H1 (cell line): ENCODE data around the gene LPCAT3. TPM values are rescaled to one million over a fixed set of nuclear protein-coding genes. Genes with fewer than 3 reads are reported as not detected.

Source experiments
- CTCF ChIA-PET: fragments of 300-600 bp; sonication (Branson Sonifier 250); formaldehyde crosslinking; loops from one replicate; lab custom pipeline; 2021; ENCODE audit not compliant: partially characterized antibody; lab: Charles Lee
- POLR2A ChIA-PET: fragments of 300-600 bp; sonication (Branson Sonifier 250); formaldehyde crosslinking; loops from one replicate; lab custom pipeline; 2021; ENCODE audit warnings: inconsistent platforms; ENCODE audit not compliant: partially characterized antibody; lab: Charles Lee
- DNase-seq, 2 experiments: peaks; one replicate each; pipeline versions ENCODE4 v3.0.0 to v3.0.0-alpha.2; 2010 to 2022; ENCODE audit warnings: low spot score in 2 of 2, low read depth in 1 of 2, mixed read lengths in 1 of 2
- FAIRE-seq: peaks from 2 replicates; lab custom pipeline; 2011; peaks lifted over from hg19 to GRCh38; lab: Jason Lieb, UNC
- H2AFZ ChIP-seq: 2 replicates; pipeline ENCODE4 v1.8.1; 2012; ENCODE audit warnings: low read length, inconsistent platforms
- H2AK5ac ChIP-seq: 2 replicates; pipeline ENCODE4 v1.6.1; 2013; ENCODE audit warnings: low read depth, low read length
- H2BK120ac ChIP-seq: replicated peaks from 2 replicates; pipeline ENCODE3; 2013; ENCODE audit warnings: low read depth, low read length, inconsistent platforms
- H2BK12ac ChIP-seq: 2 replicates; pipeline ENCODE4 v1.6.1; 2013; ENCODE audit warnings: low read depth, low read length
- H2BK15ac ChIP-seq: 2 replicates; pipeline ENCODE4 v1.6.1; 2013; ENCODE audit warnings: low read length
- H2BK20ac ChIP-seq: 2 replicates; pipeline ENCODE4 v1.6.1; 2013; ENCODE audit warnings: low read length
- H2BK5ac ChIP-seq: 2 replicates; pipeline ENCODE4 v1.6.1; 2013; ENCODE audit warnings: low read depth, low read length
- H3K14ac ChIP-seq: 2 replicates; pipeline ENCODE4 v1.6.1; 2013; ENCODE audit warnings: inconsistent platforms; ENCODE audit not compliant: insufficient read length
- H3K18ac ChIP-seq: 2 replicates; pipeline ENCODE4 v1.6.1; 2013; ENCODE audit warnings: low read length; ENCODE audit errors: extremely low read depth
- H3K23ac ChIP-seq: 2 replicates; pipeline ENCODE4 v1.6.1; 2013; ENCODE audit warnings: inconsistent platforms; ENCODE audit not compliant: insufficient read length
- H3K23me2 ChIP-seq: 2 replicates; pipeline ENCODE4 v1.6.1; 2013; ENCODE audit warnings: low read depth, low read length
- H3K27ac ChIP-seq: 2 replicates; pipeline ENCODE4 v1.6.1; 2011; ENCODE audit warnings: low read depth, low read length, inconsistent platforms
- H3K27me3 ChIP-seq, 4 experiments: replicated peaks in 1 of 4; 1 replicate in 1 of 4; 2 replicates in 3 of 4; pipeline versions ENCODE4 v1.6.1 to v1.8.1; 2011 to 2013; ENCODE audit warnings: low read length in 3 of 4, mild to moderate bottlenecking in 3 of 4, inconsistent platforms in 2 of 4, mixed read lengths in 2 of 4, moderate library complexity in 1 of 4; ENCODE audit not compliant: control insufficient read depth in 3 of 4, insufficient read depth in 3 of 4; ENCODE audit errors: extremely low read depth in 1 of 4
- H3K36me3 ChIP-seq, 4 experiments: 2 replicates each; pipeline versions ENCODE4 v1.6.1 to v1.8.1; 2011 to 2013; ENCODE audit warnings: mild to moderate bottlenecking in 4 of 4, low read length in 3 of 4, moderate library complexity in 2 of 4, control low read depth in 1 of 4, inconsistent platforms in 1 of 4; ENCODE audit not compliant: insufficient read depth in 4 of 4, control insufficient read depth in 2 of 4
- H3K4ac ChIP-seq: replicated peaks from 2 replicates; pipeline ENCODE3; 2013; ENCODE audit warnings: low read length, low read depth, mixed read lengths, inconsistent platforms; ENCODE audit not compliant: insufficient read length
- H3K4me1 ChIP-seq, 4 experiments: replicated peaks in 1 of 4; 1 replicate in 1 of 4; 2 replicates in 3 of 4; pipeline versions ENCODE4 v1.6.1 to v1.8.1; 2011 to 2013; ENCODE audit warnings: low read length in 3 of 4, inconsistent platforms in 2 of 4, mixed read lengths in 1 of 4; ENCODE audit not compliant: insufficient read depth in 4 of 4, control insufficient read depth in 3 of 4
- H3K4me2 ChIP-seq, 2 experiments: 2 replicates each; pipeline versions ENCODE4 v1.6.1 to v1.8.1; 2011 to 2013; ENCODE audit warnings: low read depth in 2 of 2, low read length in 2 of 2, control low read depth in 1 of 2, inconsistent platforms in 1 of 2, mild to moderate bottlenecking in 1 of 2; ENCODE audit not compliant: insufficient read depth in 1 of 2
- H3K4me3 ChIP-seq, 4 experiments: fragments of 200-600, 300-600 bp in 1 of 4; sonication (generic), shearing (Covaris generic), sonication (Bioruptor Twin) in 1 of 4; 2 replicates each; pipeline versions ENCODE4 v1.5.1 to v1.8.1; 2011 to 2016; ENCODE audit warnings: low read length in 4 of 4, low read depth in 3 of 4, control low read depth in 2 of 4, inconsistent platforms in 2 of 4, mild to moderate bottlenecking in 2 of 4, mixed read lengths in 1 of 4, moderate library complexity in 1 of 4; ENCODE audit not compliant: insufficient read depth in 2 of 4; ENCODE audit errors: extremely low read depth in 1 of 4
- H3K56ac ChIP-seq: replicated peaks from 2 replicates; pipeline ENCODE3; 2013; ENCODE audit warnings: low read depth, mild to moderate bottlenecking, mixed read lengths, low read length, inconsistent platforms; ENCODE audit not compliant: insufficient read length
- H3K79me1 ChIP-seq: 2 replicates; pipeline ENCODE4 v1.6.1; 2013; ENCODE audit warnings: low read depth, low read length, control low read depth
- H3K79me2 ChIP-seq, 2 experiments: 2 replicates each; pipeline versions ENCODE4 v1.6.1 to v1.8.1; 2012 to 2013; ENCODE audit warnings: low read length in 2 of 2, mild to moderate bottlenecking in 2 of 2, inconsistent platforms in 1 of 2; ENCODE audit not compliant: insufficient read depth in 2 of 2, control insufficient read depth in 1 of 2
- H3K9ac ChIP-seq, 4 experiments: replicated peaks in 1 of 4; 1 replicate in 1 of 4; 2 replicates in 3 of 4; pipeline versions ENCODE4 v1.6.1 to v1.8.1; 2011 to 2013; ENCODE audit warnings: low read depth in 3 of 4, low read length in 3 of 4, control low read depth in 2 of 4, mild to moderate bottlenecking in 2 of 4, moderate library complexity in 2 of 4, inconsistent platforms in 1 of 4; ENCODE audit errors: extremely low read depth in 1 of 4
- H3K9me3 ChIP-seq, 2 experiments: 2 replicates each; pipeline versions ENCODE4 v1.6.1 to v1.8.1; 2012 to 2013; ENCODE audit warnings: mild to moderate bottlenecking in 2 of 2, moderate library complexity in 2 of 2, control low read depth in 1 of 2, inconsistent platforms in 1 of 2, low read depth in 1 of 2, low read length in 1 of 2, mixed read lengths in 1 of 2; ENCODE audit not compliant: insufficient read depth in 2 of 2
- H4K20me1 ChIP-seq, 2 experiments: replicated peaks in 1 of 2; 2 replicates each; pipeline versions ENCODE3 to v1.8.1; 2011 to 2013; ENCODE audit warnings: inconsistent platforms in 2 of 2, low read length in 2 of 2, mild to moderate bottlenecking in 1 of 2; ENCODE audit not compliant: insufficient read depth in 2 of 2, control insufficient read depth in 1 of 2
- H4K5ac ChIP-seq: 2 replicates; pipeline ENCODE4 v1.6.1; 2013; ENCODE audit warnings: low read length, low read depth, mixed read lengths, inconsistent platforms; ENCODE audit not compliant: insufficient read length
- H4K8ac ChIP-seq: 2 replicates; pipeline ENCODE4 v1.8.0; 2013; ENCODE audit warnings: mild to moderate bottlenecking, moderate library complexity, low read length, inconsistent platforms; ENCODE audit not compliant: insufficient read depth; ENCODE audit errors: extremely low read depth
- H4K91ac ChIP-seq: replicated peaks from 2 replicates; pipeline ENCODE3; 2013; ENCODE audit warnings: low read length, mixed read lengths, inconsistent platforms; ENCODE audit not compliant: insufficient read length
- EP300 ChIP-seq, 2 experiments: IDR thresholded peaks; 1 replicate in 1 of 2; 2 replicates in 1 of 2; pipeline ENCODE4 v1.6.1; 2011 to 2012; ENCODE audit warnings: low read depth in 2 of 2, low read length in 2 of 2, mild to moderate bottlenecking in 2 of 2, borderline replicate concordance in 1 of 2, inconsistent platforms in 1 of 2, moderate library complexity in 1 of 2
- JUN ChIP-seq: IDR thresholded peaks from 2 replicates; pipeline ENCODE4 v1.6.1; 2011; ENCODE audit warnings: low read depth, mild to moderate bottlenecking, improper control_type of control experiment, low read length
- KDM4A ChIP-seq: IDR thresholded peaks from one replicate; pipeline ENCODE4 v1.7.1; 2012; ENCODE audit warnings: low read depth, mild to moderate bottlenecking, moderate library complexity, low read length, inconsistent platforms; ENCODE audit not compliant: severe bottlenecking
- RFX5 ChIP-seq: IDR thresholded peaks from 2 replicates; pipeline ENCODE4 v1.6.1; 2011; ENCODE audit warnings: low read depth, low read length, improper control_type of control experiment, borderline replicate concordance
- SIN3A ChIP-seq, 2 experiments: IDR thresholded peaks in 1 of 2; conservative IDR thresholded peaks in 1 of 2; 2 replicates each; pipeline ENCODE4 v1.6.1; 2011 to 2012; ENCODE audit warnings: low read length in 2 of 2, improper control_type of control experiment in 1 of 2, low read depth in 1 of 2, mild to moderate bottlenecking in 1 of 2
- SP4 ChIP-seq: IDR thresholded peaks from 2 replicates; pipeline ENCODE4 v1.6.1; 2012; ENCODE audit warnings: low read length, inconsistent platforms
- ZNF274 ChIP-seq: IDR thresholded peaks from 2 replicates; pipeline ENCODE4 v1.7.0; 2012; ENCODE audit warnings: low read length, borderline replicate concordance; ENCODE audit errors: extremely low read depth
- WGBS, 2 experiments: shearing (Covaris generic) in 1 of 2; methylation state at CpG; one replicate each; pipeline versions ENCODE4 v1.1.6 to v1.1.7; 2013 to 2015; ENCODE audit warnings: low lambda C conversion rate in 2 of 2, mixed read lengths in 2 of 2, inconsistent platforms in 1 of 2, low coverage in 1 of 2, missing lambda C conversion rate in 1 of 2; ENCODE audit not compliant: insufficient replicate concordance in 2 of 2, insufficient coverage in 1 of 2, insufficient read length in 1 of 2; ENCODE audit errors: extremely low coverage in 1 of 2, missing lambda C conversion rate in 1 of 2; 5-methylcytosine and 5-hydroxymethylcytosine counted together
- polyA plus RNA-seq, 7 experiments: library from polyadenylated mRNA; depleted of rRNA in 3 of 7; stranded (reverse) in 5 of 7; unstranded in 2 of 7; fragments of >200 nt in 5 of 7; fragments of 200-250 nt in 2 of 7; gene quantifications; 1 replicate in 5 of 7; 2 replicates in 1 of 7; 4 replicates in 1 of 7; pipeline versions ENCODE4 v1.2.1 to v1.2.3, GENCODE V29; 2011 to 2013; ENCODE audit warnings: missing spikeins in 2 of 7, mixed read lengths in 2 of 7
- total RNA-seq: library from RNA; stranded (reverse); fragmentation: NEBNext Ultra II Directional; extraction: Animal tissue kit (Norgen Biotek cat#: 25700); gene quantifications from 2 replicates; pipeline ENCODE4 v1.2.1, GENCODE V29; 2021

The LPCAT3 gene
- total and polyA plus RNA-seq, 2 of the 8 experiments (the other 6 are each of a cell fraction or from before 2014, with no cell fraction given): 55.8 to 70.4 TPM

DNA sequence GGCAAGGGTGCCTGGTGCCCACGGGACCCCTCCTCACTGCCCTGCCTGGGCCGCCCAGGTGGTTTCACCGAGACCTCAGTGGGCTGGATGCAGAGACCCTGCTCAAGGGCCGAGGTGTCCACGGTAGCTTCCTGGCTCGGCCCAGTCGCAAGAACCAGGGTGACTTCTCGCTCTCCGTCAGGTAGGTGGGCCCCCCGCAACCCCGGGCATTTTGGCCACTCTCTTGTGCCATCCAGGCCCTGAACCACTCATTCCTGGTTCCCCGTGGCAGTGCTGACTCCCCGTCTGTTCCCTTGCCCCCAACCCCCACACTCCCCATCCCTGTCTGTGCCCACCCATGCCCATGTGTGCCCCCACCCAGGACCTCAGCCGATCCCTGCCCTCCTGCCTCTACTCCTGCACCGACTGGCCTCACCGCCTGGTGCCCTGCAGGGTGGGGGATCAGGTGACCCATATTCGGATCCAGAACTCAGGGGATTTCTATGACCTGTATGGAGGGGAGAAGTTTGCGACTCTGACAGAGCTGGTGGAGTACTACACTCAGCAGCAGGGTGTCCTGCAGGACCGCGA is 66.6 kb downstream of the LPCAT3 start:
- no peak overlapping the region for H2BK120ac ChIP-seq
- H2AK5ac ChIP-seq: no peak overlapping the region
- H3K9ac ChIP-seq: no peak overlapping the region
- no peaks in the 10 kb centered on the region; a peak in 1 of 4 replicates for H3K79me2 ChIP-seq
- H3K4me2 ChIP-seq: no peak overlapping the region
- H3K18ac ChIP-seq: no peak overlapping the region
- no peaks in the 10 kb centered on the region for H3K9me3 ChIP-seq
- H3K4ac ChIP-seq: no peak overlapping the region
- no peak overlapping the region for H3K56ac ChIP-seq
- DNase-seq (no peak), FAIRE-seq (no peak)
- no peak overlapping the region for H3K23ac ChIP-seq
- peaks cover 5% of the 10 kb centered on the region for H3K79me1 ChIP-seq
- no peak overlapping the region for H3K27ac ChIP-seq
- no peak overlapping the region for H3K14ac ChIP-seq
- no peaks in the 10 kb centered on the region for H3K27me3 ChIP-seq
- H2AFZ ChIP-seq: no peak overlapping the region
- H2BK12ac ChIP-seq: 0 out of 2 replicates have a peak overlapping the region, but pooled peaks have one; percentile 17
- no peak overlapping the region for H4K5ac ChIP-seq
- ChIA-PET POLR2A (interaction anchor here (2.2 to 44.0 kb wide), 5 partner anchors 9 to 82 kb away, joined by 8 to 1596 read pairs (median 21); partner anchors contain the start of genes ATN1, C12orf57, EMG1 and ENO2), CTCF (interaction anchor here (0.8 to 2.9 kb wide), 8 partner anchors 10 to 189 kb away, joined by 3 to 35 read pairs (median 4); no protein-coding TSS in a partner anchor)
- H3K23me2 ChIP-seq: peaks cover 4% of the 10 kb centered on the region
- H4K91ac ChIP-seq: no peak overlapping the region
- 87% methylated on average over 20 of the region's 20 CpGs; no CpG with 5 or more reads in 1 of the 2 experiments for WGBS, 2 experiments
- peak overlapping the region; percentile 52; the same call in 1 of the 2 replicates for H2BK5ac ChIP-seq
- H3K4me1 ChIP-seq: peaks cover 0 to 18% (median 10%) of the 10 kb centered on the region in 4 experiments; a peak in 6 of 7 replicates
- no peaks in the 10 kb centered on the region for H3K36me3 ChIP-seq
- H3K4me3 ChIP-seq: no peak overlapping the region
- 0 out of 2 replicates have a peak overlapping the region, but pooled peaks have one; percentile 14 for H4K8ac ChIP-seq
- no peak overlapping the region for H2BK20ac ChIP-seq
- no peaks in the 10 kb centered on the region for H4K20me1 ChIP-seq
- no peak overlapping the region for H2BK15ac ChIP-seq
- TF ChIP-seq SP4: no peak
- TF ChIP-seq EP300 (IDR thresholded peaks at IDR 0.05; ENCODE audit: borderline replicate concordance in 1 of 2, low read depth in 2 of 2, low read length in 2 of 2): no peak
- no peak for TF ChIP-seq SIN3A (conservative IDR thresholded peaks at IDR 0.05 in 1 of 2, IDR thresholded peaks at IDR 0.05 in 1 of 2; ENCODE audit: low read depth in 1 of 2, low read length in 2 of 2)
- TF ChIP-seq JUN: no peak
- no peak for TF ChIP-seq ZNF274
- no peak for TF ChIP-seq KDM4A
- no peak for TF ChIP-seq RFX5
